Endothelial cell of umbilical vein (primary cell): ENCODE results near the gene SH3RF3. TPM values are rescaled to one million over a fixed set of nuclear protein-coding genes. Genes with fewer than 3 reads are reported as not detected.

Experiments
- BruUV-seq: library from RNA; stranded (reverse); fragments of 400-500 nt; replicated peaks from 2 replicates; lab custom pipeline; 2021; lab: Mats Ljungman, UMichigan
- CTCF ChIA-PET: fragments of 300-600, 350-600 bp; sonication (Branson Sonifier 250); formaldehyde crosslinking; loops from one replicate; lab custom pipeline; 2021; ENCODE audit warnings: antibody characterized with exemption, inconsistent platforms; lab: Charles Lee
- POLR2A ChIA-PET: fragments of 300-600, 350-600 bp; sonication (Branson Sonifier 250); formaldehyde crosslinking; loops from one replicate; lab custom pipeline; 2021; ENCODE audit warnings: antibody characterized with exemption, inconsistent platforms; lab: Charles Lee
- DNase-seq: peaks from one replicate; pipeline ENCODE4 v3.0.0-alpha.2; 2011; ENCODE audit warnings: low read depth, low spot score
- FAIRE-seq: peaks from 2 replicates; lab custom pipeline; 2011; peaks lifted over from hg19 to GRCh38; lab: Jason Lieb, UNC
- H2AFZ ChIP-seq: 2 replicates; pipeline ENCODE4 v1.6.0; 2012; ENCODE audit warnings: low read depth, low read length, control low read depth, inconsistent platforms
- H3K27ac ChIP-seq: 2 replicates; pipeline ENCODE4 v1.5.1; 2011; ENCODE audit warnings: low read depth, mild to moderate bottlenecking, control low read depth, low read length, moderate library complexity; ENCODE audit not compliant: insufficient read depth
- H3K27me3 ChIP-seq, 2 experiments: 2 replicates each; pipeline versions ENCODE4 v1.6.0 to v1.6.1; 2011; ENCODE audit warnings: low read length in 2 of 2, mixed read lengths in 1 of 2; ENCODE audit not compliant: control insufficient read depth in 2 of 2, insufficient read depth in 2 of 2
- H3K36me3 ChIP-seq, 2 experiments: 2 replicates in 1 of 2; 3 replicates in 1 of 2; pipeline ENCODE4 v1.5.1; 2011; ENCODE audit warnings: low read length in 2 of 2, mild to moderate bottlenecking in 1 of 2, moderate library complexity in 1 of 2; ENCODE audit not compliant: control insufficient read depth in 2 of 2, insufficient read depth in 2 of 2; ENCODE audit errors: extremely low read depth in 1 of 2
- H3K4me1 ChIP-seq: 3 replicates; pipeline ENCODE4 v1.5.1; 2011; ENCODE audit warnings: mild to moderate bottlenecking, low read length; ENCODE audit not compliant: control insufficient read depth, insufficient read depth; ENCODE audit errors: extremely low read depth
- H3K4me2 ChIP-seq: 2 replicates; pipeline ENCODE4 v1.6.1; 2011; ENCODE audit warnings: low read length, control low read depth, mixed read lengths; ENCODE audit not compliant: insufficient read depth
- H3K4me3 ChIP-seq, 3 experiments: fragments of 200-600 bp in 1 of 3; sonication (generic), shearing (Covaris generic) in 1 of 3; replicated peaks in 1 of 3; 2 replicates each; pipeline ENCODE4 v1.5.1; 2011 to 2016; ENCODE audit warnings: control low read depth in 3 of 3, low read length in 3 of 3, mild to moderate bottlenecking in 2 of 3, inconsistent platforms in 1 of 3, low read depth in 1 of 3, moderate library complexity in 1 of 3; ENCODE audit not compliant: insufficient read depth in 1 of 3
- H3K79me2 ChIP-seq: 2 replicates; pipeline ENCODE4 v1.6.0; 2012; ENCODE audit warnings: low read length, inconsistent platforms; ENCODE audit not compliant: control insufficient read depth, insufficient read depth
- H3K9ac ChIP-seq: replicated peaks from 2 replicates; pipeline ENCODE3; 2011; ENCODE audit warnings: low read length, control low read depth; ENCODE audit not compliant: insufficient read depth; ENCODE audit errors: extremely low read depth
- H3K9me1 ChIP-seq: replicated peaks from 3 replicates; pipeline ENCODE4 v1.6.0; 2011; ENCODE audit warnings: mild to moderate bottlenecking, low read length; ENCODE audit not compliant: control insufficient read depth, insufficient read depth; ENCODE audit errors: extremely low read depth
- H3K9me3 ChIP-seq: replicated peaks from 2 replicates; pipeline ENCODE4 v1.5.1; 2012; ENCODE audit warnings: low read length, inconsistent platforms; ENCODE audit not compliant: control insufficient read depth, insufficient read depth
- H4K20me1 ChIP-seq: replicated peaks from 2 replicates; pipeline ENCODE3; 2011; ENCODE audit warnings: mild to moderate bottlenecking, low read length; ENCODE audit not compliant: control insufficient read depth, insufficient read depth; ENCODE audit errors: extremely low read depth
- CTCF ChIP-seq, 2 donors: IDR thresholded peaks; 1 replicate in 1 of 2; 2 replicates in 1 of 2; pipeline ENCODE4 v1.5.1; 2011; ENCODE audit warnings: low read length in 2 of 2, mild to moderate bottlenecking in 2 of 2, moderate library complexity in 2 of 2, control low read depth in 1 of 2, inconsistent platforms in 1 of 2, low read depth in 1 of 2; ENCODE audit not compliant: insufficient read depth in 1 of 2; ENCODE audit errors: extremely low read depth in 1 of 2
- EZH2 ChIP-seq: IDR thresholded peaks from 2 replicates; pipeline ENCODE4 v1.6.1; 2012; ENCODE audit warnings: borderline replicate concordance, low read depth, mild to moderate bottlenecking, moderate library complexity, low read length, inconsistent platforms; ENCODE audit not compliant: severe bottlenecking
- FOS ChIP-seq: IDR thresholded peaks from 2 replicates; pipeline ENCODE4 v1.6.1; 2011; ENCODE audit warnings: mild to moderate bottlenecking, low read length, moderate library complexity, borderline replicate concordance; ENCODE audit not compliant: insufficient read depth
- GATA2 ChIP-seq: IDR thresholded peaks from 2 replicates; pipeline ENCODE4 v1.7.0; 2011; ENCODE audit warnings: low read depth, mild to moderate bottlenecking, moderate library complexity, mixed read lengths, low read length; ENCODE audit not compliant: insufficient read length, insufficient read depth
- MAX ChIP-seq: IDR thresholded peaks from 2 replicates; pipeline ENCODE4 v1.6.1; 2011; ENCODE audit not compliant: insufficient read depth, insufficient read length
- MYC ChIP-seq: IDR thresholded peaks from one replicate; pipeline ENCODE4 v1.6.1; 2011; ENCODE audit warnings: mild to moderate bottlenecking, low read depth, low read length
- POLR2A ChIP-seq: IDR thresholded peaks from 2 replicates; pipeline ENCODE4 v1.6.1; 2012; ENCODE audit warnings: low read depth, mild to moderate bottlenecking, control low read depth, low read length
- POLR2AphosphoS5 ChIP-seq: IDR thresholded peaks from 2 replicates; pipeline ENCODE4 v1.6.1; 2012; ENCODE audit warnings: low read depth, mild to moderate bottlenecking, control low read depth, low read length, moderate library complexity; ENCODE audit not compliant: insufficient read depth
- dilution Hi-C: fragments of 300-500 bp; cut with MboI; formaldehyde crosslinking; loops from one replicate; pipeline ENCODE4 v1.15.0; 2019; ENCODE audit warnings: low sequenced_read_pairs; ENCODE audit not compliant: extremely low pct_ligation_motif_present
- intact Hi-C: fragments of 100-400 bp; cut with micrococcal nuclease; formaldehyde crosslinking; loops from one replicate; pipeline ENCODE4 v1.10.0; 2022
- polyA plus RNA-seq, 4 experiments: library from polyadenylated mRNA; depleted of rRNA in 3 of 4; stranded (reverse) in 3 of 4; unstranded in 1 of 4; fragments of >200 nt; gene quantifications; 2 replicates each; pipeline versions ENCODE4 v1.2.1 to v1.2.3, GENCODE V29; 2011 to 2012; ENCODE audit warnings: missing spikeins in 1 of 4
- total RNA-seq: library from RNA; stranded (reverse); gene quantifications from 2 replicates; pipeline ENCODE4 v1.2.3, GENCODE V29; 2021

Gene SH3RF3
- total and polyA plus RNA-seq, 2 donors (not counting 3 experiments of a cell fraction or from before 2014, with no cell fraction given) = 3.8 to 14.7 TPM

GRCh38 chr2:109117780-109118179 lies 11.2 kb upstream of the SH3RF3 start:
- no peak overlapping the region for H3K27ac ChIP-seq
- dilution Hi-C loops = no loop called here
- BruUV-seq = no TSS peak
- ChIA-PET POLR2A (no interaction called here), CTCF (interaction anchor here (1.0 kb wide), 1 partner anchor 392 kb away, joined by 3 read pairs; no protein-coding TSS in a partner anchor)
- H2AFZ ChIP-seq = no peak overlapping the region
- no peak overlapping the region for H3K4me3 ChIP-seq
- H4K20me1 ChIP-seq = no peaks in the 10 kb centered on the region
- no peak overlapping the region for H3K9ac ChIP-seq
- TF ChIP-seq MAX (no peak), FOS (no peak), MYC (no peak), CTCF (IDR thresholded peaks at IDR 0.05; ENCODE audit: extremely low read depth in 1 of 2, insufficient read depth in 1 of 2, low read depth in 1 of 2, low read length in 2 of 2) (no peak), EZH2 (no peak), GATA2 (no peak), POLR2AphosphoS5 (no peak), POLR2A (no peak)
- DNase-seq (no peak), FAIRE-seq (no peak)
- H3K27me3 ChIP-seq = peaks cover 9 to 14% of the 10 kb centered on the region in 2 experiments
- no peaks in the 10 kb centered on the region for H3K36me3 ChIP-seq
- no peaks in the 10 kb centered on the region for H3K9me1 ChIP-seq
- intact Hi-C loops = no loop called here
- no peaks in the 10 kb centered on the region for H3K9me3 ChIP-seq
- H3K4me1 ChIP-seq = no peaks in the 10 kb centered on the region
- H3K4me2 ChIP-seq = no peak overlapping the region
- H3K79me2 ChIP-seq = no peaks in the 10 kb centered on the region
